ENCODE data around the gene ABO.
"Not testable (repeated sequence)": the region's sequence is repeated elsewhere in the genome, so short reads cannot be mapped to it uniquely, and the experiment has no call there.

GRCh38 chr9:133299996-133300395, 25.0 kb upstream of the ABO start:
- TF ChIP-seq CTCF (IDR thresholded peaks at IDR 0.05; ENCODE audit: low read depth, low read length, poor library complexity, severe bottlenecking); EZH2phosphoT487 (IDR thresholded peaks at IDR 0.05; ENCODE audit: borderline replicate concordance, low read length): not testable (repeated sequence)

Measured in DOHH2 (cell line).